A673 (cell line): ENCODE data around the gene TDRD3. TPM values are rescaled to one million over a fixed set of nuclear protein-coding genes. Genes with fewer than 3 reads are reported as not detected.

ENCODE experiments used
- BruUV-seq: library from RNA; stranded (reverse); fragments of 400-500 nt; replicated peaks from 2 replicates; lab custom pipeline; 2021; lab: Mats Ljungman, UMichigan
- CTCF ChIA-PET: fragments of 300-600 bp; sonication (Branson Sonifier 250); formaldehyde crosslinking; loops from one replicate; lab custom pipeline; 2022; ENCODE audit warnings: antibody characterized with exemption; lab: Charles Lee
- POLR2A ChIA-PET: fragments of 300-600 bp; sonication (Branson Sonifier 250); formaldehyde crosslinking; loops from one replicate; lab custom pipeline; 2022; ENCODE audit warnings: antibody characterized with exemption; ENCODE audit not compliant: low non-redundant PET; lab: Charles Lee
- DNase-seq: peaks from one replicate; pipeline ENCODE4 v3.0.0-alpha.2; 2015; ENCODE audit warnings: low spot score
- H3K27ac ChIP-seq: fragments of 200-600 bp; sonication (generic); 2 replicates; pipeline ENCODE4 v1.5.1; 2016; ENCODE audit warnings: mixed run types, low read depth, mild to moderate bottlenecking, mixed read lengths, antibody characterized with exemption, low read length; ENCODE audit not compliant: poor library complexity, severe bottlenecking
- H3K27me3 ChIP-seq: fragments of 200-600 bp; sonication (generic); replicated peaks from 2 replicates; pipeline ENCODE4 v1.6.1; 2017; ENCODE audit warnings: mixed run types, low read depth, mild to moderate bottlenecking, mixed read lengths, antibody characterized with exemption, low read length; ENCODE audit not compliant: insufficient read depth, poor library complexity
- H3K36me3 ChIP-seq: fragments of 200-600 bp; sonication (generic); 2 replicates; pipeline ENCODE4 v1.6.1; 2016; ENCODE audit warnings: mixed run types, mild to moderate bottlenecking, mixed read lengths, antibody characterized with exemption, low read length; ENCODE audit not compliant: insufficient read depth, poor library complexity, severe bottlenecking
- H3K4me1 ChIP-seq: fragments of 200-600 bp; sonication (generic); 2 replicates; pipeline ENCODE4 v1.6.1; 2017; ENCODE audit warnings: mixed run types, mild to moderate bottlenecking, mixed read lengths, antibody characterized with exemption, low read length; ENCODE audit not compliant: insufficient read depth, poor library complexity, severe bottlenecking
- H3K4me3 ChIP-seq: fragments of 200-600 bp; sonication (generic); 2 replicates; pipeline ENCODE4 v1.5.1; 2016; ENCODE audit warnings: low read depth, mixed run types, mild to moderate bottlenecking, mixed read lengths, low read length; ENCODE audit not compliant: poor library complexity, severe bottlenecking
- H3K9me3 ChIP-seq: fragments of 200-600 bp; sonication (generic); 2 replicates; pipeline ENCODE4 v1.6.1; 2016; ENCODE audit warnings: mixed run types, low read depth, mild to moderate bottlenecking, mixed read lengths, antibody characterized with exemption, low read length; ENCODE audit not compliant: poor library complexity, severe bottlenecking
- EZH2 ChIP-seq: fragments of 200-600 bp; sonication (generic); IDR thresholded peaks from 2 replicates; pipeline ENCODE4 v1.6.1; 2017; ENCODE audit warnings: borderline replicate concordance, low read depth, mild to moderate bottlenecking, mixed read lengths, antibody characterized with exemption, low read length; ENCODE audit not compliant: poor library complexity, severe bottlenecking
- intact Hi-C: fragments of 100-400 bp; cut with micrococcal nuclease; formaldehyde crosslinking; loops from one replicate; pipeline ENCODE4 v1.10.0; 2022; ENCODE audit not compliant: unreplicated experiment
- total RNA-seq: library from RNA; stranded (reverse); gene quantifications from 2 replicates; pipeline ENCODE4 v1.2.3, GENCODE V29; 2021
- TF ChIP-seq, protein P1 (sequence below): fragments of 300-800, 200-600 bp; sonication (generic); conservative IDR thresholded peaks from 2 replicates; pipeline ENCODE4 v1.5.1; 2017; ENCODE audit warnings: low read depth, mild to moderate bottlenecking, antibody characterized with exemption, low read length, moderate library complexity, mixed read lengths

TDRD3 gene
- total RNA-seq, 1 experiment from 2014 or later: 30.7 TPM

DNA sequence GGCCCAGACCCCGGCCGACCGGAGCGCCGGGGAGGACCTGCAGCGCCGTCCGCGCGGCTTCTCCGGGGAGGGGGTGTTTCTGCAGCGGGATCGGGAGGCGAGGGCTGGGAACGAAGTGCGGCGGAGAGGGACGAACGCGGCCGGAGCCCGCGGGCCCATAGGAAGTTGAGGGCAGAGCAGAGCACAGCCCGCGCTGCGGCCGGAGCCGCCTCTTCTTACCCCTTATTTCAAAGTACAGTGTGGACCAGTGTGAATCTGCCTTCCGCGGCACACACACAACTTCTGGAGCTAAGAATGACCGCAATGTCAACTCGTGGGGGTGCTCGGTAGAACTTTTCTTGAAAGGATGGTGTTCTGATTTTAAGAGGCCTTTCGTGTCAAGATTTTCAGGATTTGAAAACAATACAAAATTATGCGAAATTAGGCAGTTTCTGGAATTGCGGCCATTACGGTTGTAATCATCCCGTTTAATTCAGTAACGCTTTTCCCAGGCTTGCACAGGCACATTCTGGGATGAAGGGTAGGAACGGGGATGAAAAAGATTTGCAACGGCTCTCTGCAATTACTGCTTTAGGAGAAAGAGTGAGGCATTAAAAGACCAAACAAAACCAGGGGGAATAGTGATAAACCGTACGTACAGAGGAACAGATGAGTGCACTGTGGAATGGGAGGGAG is 821 bp downstream of the TDRD3 start:
- POLR2A ChIA-PET: interaction anchor here (0.6 kb wide), 2 partner anchors 64 to 832 kb away, joined by 3 to 18 read pairs; no protein-coding TSS in a partner anchor
- Histone ChIP-seq H3K9me3 (no peaks in the 10 kb centered on the region), H3K4me1 (peaks cover 27% of the 10 kb centered on the region), H3K36me3 (no peaks in the 10 kb centered on the region), H3K27ac (peak overlapping the region; percentile 93), H3K4me3 (peak overlapping the region; percentile 62), H3K27me3 (no peaks in the 10 kb centered on the region)
- BruUV-seq: no TSS peak
- TF ChIP-seq, protein P1, sequence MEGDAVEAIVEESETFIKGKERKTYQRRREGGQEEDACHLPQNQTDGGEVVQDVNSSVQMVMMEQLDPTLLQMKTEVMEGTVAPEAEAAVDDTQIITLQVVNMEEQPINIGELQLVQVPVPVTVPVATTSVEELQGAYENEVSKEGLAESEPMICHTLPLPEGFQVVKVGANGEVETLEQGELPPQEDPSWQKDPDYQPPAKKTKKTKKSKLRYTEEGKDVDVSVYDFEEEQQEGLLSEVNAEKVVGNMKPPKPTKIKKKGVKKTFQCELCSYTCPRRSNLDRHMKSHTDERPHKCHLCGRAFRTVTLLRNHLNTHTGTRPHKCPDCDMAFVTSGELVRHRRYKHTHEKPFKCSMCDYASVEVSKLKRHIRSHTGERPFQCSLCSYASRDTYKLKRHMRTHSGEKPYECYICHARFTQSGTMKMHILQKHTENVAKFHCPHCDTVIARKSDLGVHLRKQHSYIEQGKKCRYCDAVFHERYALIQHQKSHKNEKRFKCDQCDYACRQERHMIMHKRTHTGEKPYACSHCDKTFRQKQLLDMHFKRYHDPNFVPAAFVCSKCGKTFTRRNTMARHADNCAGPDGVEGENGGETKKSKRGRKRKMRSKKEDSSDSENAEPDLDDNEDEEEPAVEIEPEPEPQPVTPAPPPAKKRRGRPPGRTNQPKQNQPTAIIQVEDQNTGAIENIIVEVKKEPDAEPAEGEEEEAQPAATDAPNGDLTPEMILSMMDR: no peak
- TF ChIP-seq EZH2: no peak
- CTCF ChIA-PET: interaction anchor here (0.7 kb wide), 1 partner anchor 16 kb away, joined by 5 read pairs; no protein-coding TSS in a partner anchor
- DNase-seq: peak; percentile 63
- intact Hi-C loops: loop anchor here (1.0 to 2.0 kb wide), 2 partner anchors 13 to 33 kb away; no protein-coding TSS in a partner anchor

DNA sequence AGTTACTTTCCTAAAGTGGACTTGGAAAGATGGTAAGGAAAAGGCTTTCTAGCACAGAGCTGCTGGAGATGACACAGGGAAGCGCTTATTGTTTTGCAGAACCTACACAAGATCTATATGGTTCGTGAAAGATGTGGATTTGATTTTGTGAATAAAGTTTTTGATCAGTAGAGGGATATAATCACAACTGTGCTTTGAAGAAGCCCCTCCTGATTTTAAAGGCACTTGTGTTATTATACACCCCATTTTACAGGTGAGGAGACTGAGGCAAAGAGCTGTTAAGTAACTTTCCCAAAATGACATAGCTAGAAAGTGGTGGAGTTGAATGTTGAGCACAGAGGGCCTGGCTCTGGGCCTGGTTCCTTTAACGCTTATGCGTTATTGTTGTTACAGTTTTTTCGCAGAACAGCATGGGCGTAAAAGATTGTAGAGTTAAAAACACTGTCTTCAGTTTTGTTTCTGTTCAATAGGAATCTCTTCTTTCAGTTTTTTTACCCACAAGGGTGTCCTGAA is 1.4 kb downstream of the TDRD3 start:
- H3K27ac ChIP-seq: peak overlapping the region; percentile 93
- TF ChIP-seq, protein P1: no peak
- BruUV-seq: TSS peak; percentile 57
- ChIA-PET CTCF (no interaction called here), POLR2A (interaction anchor here (0.6 kb wide), 1 partner anchor 64 kb away, joined by 3 read pairs; no protein-coding TSS in a partner anchor)
- H3K27me3 ChIP-seq: no peaks in the 10 kb centered on the region
- no peaks in the 10 kb centered on the region for H3K9me3 ChIP-seq
- peak overlapping the region; percentile 62 for H3K4me3 ChIP-seq
- no peak for DNase-seq
- intact Hi-C loops: loop anchor here (1.0 kb wide), 1 partner anchor 13 kb away; no protein-coding TSS in a partner anchor
- H3K4me1 ChIP-seq: peaks cover 27% of the 10 kb centered on the region
- H3K36me3 ChIP-seq: no peaks in the 10 kb centered on the region

DNA sequence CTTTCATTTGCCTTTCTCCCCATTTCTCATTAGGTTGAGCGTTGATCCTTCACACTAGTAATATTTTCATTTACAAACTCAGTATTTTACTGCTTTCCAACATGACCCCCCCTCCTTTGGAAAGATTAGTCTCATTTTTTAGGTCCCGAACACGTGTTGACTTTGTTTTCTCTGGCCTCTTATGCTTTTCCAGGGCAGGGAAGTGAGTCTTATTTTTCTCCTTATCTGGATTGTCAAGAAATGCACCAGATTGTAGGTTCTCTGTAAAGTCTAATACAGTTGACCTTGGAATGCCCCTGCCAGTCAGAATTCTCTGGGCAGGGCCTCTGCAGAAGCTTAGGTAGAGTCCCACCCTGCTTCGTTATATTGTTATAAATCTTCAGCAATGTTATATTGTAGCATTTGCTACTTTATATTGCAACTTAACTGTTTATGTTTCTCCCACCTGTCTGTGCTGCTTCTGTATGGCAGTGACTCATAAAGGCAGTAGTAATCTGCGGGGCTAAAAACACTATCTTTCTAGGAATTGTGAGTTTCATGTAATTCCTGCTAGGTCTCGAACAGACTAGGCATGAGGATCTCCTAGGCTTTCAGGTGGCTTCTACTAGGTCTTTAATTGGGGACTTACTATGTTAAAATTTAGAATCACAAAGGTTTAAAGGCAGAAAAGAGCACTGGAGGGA is 2.0 kb downstream of the TDRD3 start:
- no TSS peak for BruUV-seq
- POLR2A ChIA-PET: no interaction called here
- CTCF ChIA-PET: no interaction called here

More for the DNA sequence above, 2.0 kb downstream of the TDRD3 start:
- TF ChIP-seq, protein P1: no peak
- TF ChIP-seq EZH2: no peak
- Histone ChIP-seq H3K27ac (peak overlapping the region; percentile 93), H3K36me3 (no peaks in the 10 kb centered on the region), H3K4me3 (peak overlapping the region; percentile 62), H3K27me3 (no peaks in the 10 kb centered on the region), H3K4me1 (peaks cover 27% of the 10 kb centered on the region), H3K9me3 (no peaks in the 10 kb centered on the region)
- intact Hi-C loops: loop anchor here (1.0 kb wide), 1 partner anchor 12 kb away; no protein-coding TSS in a partner anchor
- no peak for DNase-seq
